Tibial artery (tissue), 4 donors: Measurements from ENCODE around the gene SLC47A2.
"Not testable (repeated sequence)": the region's sequence is repeated elsewhere in the genome, so short reads cannot be mapped to it uniquely, and the experiment has no call there.

Experiments used
- DNase-seq, 2 donors: peaks; one replicate each; pipeline ENCODE4 v3.0.0-alpha.2; 2019
- H3K27ac ChIP-seq, 2 donors: fragments of 200-600 bp; sonication (generic) in 1 of 2; 1 replicate in 1 of 2; 2 replicates in 1 of 2; pipeline ENCODE4 v1.5.1; 2018 to 2019; ENCODE audit warnings: mild to moderate bottlenecking in 1 of 2
- H3K27me3 ChIP-seq, 2 donors: fragments of 200-600 bp; sonication (generic) in 1 of 2; one replicate each; pipeline versions ENCODE4 v1.5.1 to v1.6.0; 2016 to 2019
- H3K36me3 ChIP-seq, 3 donors: fragments of 200-600 bp; sonication (generic) in 2 of 3; one replicate each; pipeline ENCODE4 v1.5.1; 2016 to 2019; ENCODE audit warnings: mild to moderate bottlenecking in 2 of 3
- H3K4me1 ChIP-seq, 4 donors: fragments of 200-600 bp; sonication (generic) in 2 of 4; 1 replicate in 3 of 4; 2 replicates in 1 of 4; pipeline ENCODE4 v1.5.1; 2016 to 2019
- H3K4me3 ChIP-seq, 2 donors: fragments of 200-600 bp; sonication (generic) in 1 of 2; 1 replicate in 1 of 2; 2 replicates in 1 of 2; pipeline ENCODE4 v1.5.1; 2018 to 2019; ENCODE audit warnings: mild to moderate bottlenecking in 2 of 2
- H3K9me3 ChIP-seq, 3 donors: fragments of 200-600 bp; sonication (generic) in 1 of 3; one replicate each; pipeline ENCODE4 v1.5.1; 2016 to 2019
- intact Hi-C: fragments of 100-400 bp; cut with DNase I; formaldehyde crosslinking; loops from one replicate; pipeline ENCODE4 v1.15.0; 2023; ENCODE audit warnings: low total_unique reads
- TF ChIP-seq, protein P1 (sequence below), 2 experiments: fragments of 200-600 bp in 1 of 2; fragments of 450-650 bp in 1 of 2; IDR thresholded peaks; one replicate each; pipeline ENCODE4 v1.5.1; 2017 to 2019; ENCODE audit warnings: antibody characterized with exemption in 2 of 2, mild to moderate bottlenecking in 1 of 2, moderate library complexity in 1 of 2

Gene SLC47A2

DNA sequence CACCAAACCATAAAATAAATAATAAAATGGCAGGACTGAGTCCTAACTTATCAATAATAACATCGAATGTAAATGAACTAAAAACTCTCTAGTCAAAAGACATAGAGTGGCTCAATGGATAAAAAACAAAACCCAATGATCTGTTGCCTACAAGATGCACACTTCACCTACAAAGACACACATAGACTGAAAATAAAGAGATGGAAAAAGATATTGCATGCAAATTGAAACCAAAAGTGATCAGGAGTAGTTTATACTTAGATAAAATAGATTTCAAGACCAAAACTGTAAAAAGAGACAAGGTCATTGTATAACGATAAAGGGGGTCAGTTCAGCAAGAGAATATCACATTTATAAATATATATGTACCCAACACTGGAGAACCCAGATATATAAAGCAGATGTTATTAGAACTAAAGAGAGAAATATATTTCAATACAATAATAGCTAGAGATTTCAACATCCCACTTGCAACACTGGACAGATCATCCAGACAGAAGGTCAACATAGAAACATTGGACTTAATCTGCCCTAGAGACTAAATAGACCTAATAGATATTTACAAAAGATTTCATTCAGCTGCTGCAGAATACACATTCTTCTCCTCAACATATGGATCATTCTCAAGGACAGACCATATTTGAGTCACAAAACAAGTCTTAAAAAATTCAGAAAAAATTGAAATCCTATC lies 29.8 kb downstream of the SLC47A2 start:
- TF ChIP-seq, protein P1, sequence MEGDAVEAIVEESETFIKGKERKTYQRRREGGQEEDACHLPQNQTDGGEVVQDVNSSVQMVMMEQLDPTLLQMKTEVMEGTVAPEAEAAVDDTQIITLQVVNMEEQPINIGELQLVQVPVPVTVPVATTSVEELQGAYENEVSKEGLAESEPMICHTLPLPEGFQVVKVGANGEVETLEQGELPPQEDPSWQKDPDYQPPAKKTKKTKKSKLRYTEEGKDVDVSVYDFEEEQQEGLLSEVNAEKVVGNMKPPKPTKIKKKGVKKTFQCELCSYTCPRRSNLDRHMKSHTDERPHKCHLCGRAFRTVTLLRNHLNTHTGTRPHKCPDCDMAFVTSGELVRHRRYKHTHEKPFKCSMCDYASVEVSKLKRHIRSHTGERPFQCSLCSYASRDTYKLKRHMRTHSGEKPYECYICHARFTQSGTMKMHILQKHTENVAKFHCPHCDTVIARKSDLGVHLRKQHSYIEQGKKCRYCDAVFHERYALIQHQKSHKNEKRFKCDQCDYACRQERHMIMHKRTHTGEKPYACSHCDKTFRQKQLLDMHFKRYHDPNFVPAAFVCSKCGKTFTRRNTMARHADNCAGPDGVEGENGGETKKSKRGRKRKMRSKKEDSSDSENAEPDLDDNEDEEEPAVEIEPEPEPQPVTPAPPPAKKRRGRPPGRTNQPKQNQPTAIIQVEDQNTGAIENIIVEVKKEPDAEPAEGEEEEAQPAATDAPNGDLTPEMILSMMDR (IDR thresholded peaks at IDR 0.05): no peak
- H3K27me3 ChIP-seq: no peaks in the 10 kb centered on the region

DNA sequence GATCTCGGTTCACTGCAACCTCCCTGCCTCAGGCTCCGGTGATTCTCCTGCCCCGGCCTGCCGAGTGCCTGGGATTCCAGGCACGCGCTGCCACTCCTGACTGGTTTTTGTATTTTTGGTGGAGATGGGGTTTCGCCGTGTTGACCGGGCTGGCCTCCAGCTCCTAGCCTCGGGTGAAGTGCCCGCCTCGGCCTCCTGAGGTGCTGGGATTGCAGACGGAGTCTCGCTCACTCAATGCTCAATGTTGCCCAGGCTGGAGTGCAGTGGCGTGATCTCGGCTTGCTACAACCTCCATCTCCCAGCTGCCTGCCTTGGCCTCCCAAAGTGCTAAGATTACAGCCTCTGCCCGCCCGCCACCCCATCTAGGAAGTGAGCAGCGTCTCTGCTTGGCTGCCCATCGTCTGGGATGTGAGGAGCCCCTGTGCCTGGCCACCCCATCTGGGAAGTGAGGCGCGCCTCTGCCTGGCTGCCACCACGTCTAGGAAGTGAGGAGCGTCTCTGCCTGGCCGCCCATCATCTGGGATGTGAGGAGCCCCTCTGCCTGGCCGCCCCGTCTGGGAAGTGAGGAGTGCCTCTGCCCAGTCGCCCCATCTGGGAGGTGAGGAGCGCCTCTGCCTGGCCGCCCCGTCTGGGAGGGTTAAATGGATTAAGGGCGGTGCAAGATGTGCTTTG lies 31.3 kb downstream of the SLC47A2 start:
- H3K36me3 ChIP-seq, intact Hi-C loops, H3K4me1 ChIP-seq, H3K4me3 ChIP-seq, DNase-seq, H3K27me3 ChIP-seq, H3K27ac ChIP-seq, H3K9me3 ChIP-seq: not testable (repeated sequence)

More for the DNA sequence above, 29.8 kb downstream of the SLC47A2 start:
- Histone ChIP-seq H3K4me3 (no peak overlapping the region), H3K36me3 (no peaks in the 10 kb centered on the region), H3K27ac (no peak overlapping the region), H3K9me3 (no peaks in the 10 kb centered on the region), H3K4me1 (no peaks in the 10 kb centered on the region)
- intact Hi-C loops: no loop called here
- no peak for DNase-seq

DNA sequence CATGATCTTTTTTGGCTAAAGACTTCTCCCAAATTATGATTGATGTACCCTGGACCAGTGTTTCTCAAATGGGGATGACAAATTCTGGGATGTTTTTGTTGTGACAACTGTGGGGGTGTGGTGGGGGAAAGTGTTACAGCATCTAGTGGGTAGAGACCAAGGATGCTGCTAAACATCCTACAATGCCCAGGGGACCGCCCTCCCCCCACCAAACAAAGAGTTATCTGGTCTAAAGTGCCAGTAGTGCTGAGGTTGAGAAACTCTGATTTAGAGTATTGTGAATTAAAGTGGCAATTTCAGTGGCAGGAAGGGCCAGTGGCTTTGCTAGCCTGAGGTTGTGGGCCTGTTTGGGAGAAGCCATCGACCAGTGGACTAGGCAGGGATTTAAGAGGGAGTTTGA lies 33.3 kb downstream of the SLC47A2 start:
- no peak overlapping the region for H3K27ac ChIP-seq
- TF ChIP-seq, protein P1 (IDR thresholded peaks at IDR 0.05): no peak
- no peaks in the 10 kb centered on the region for H3K9me3 ChIP-seq
- no peak for DNase-seq
- no peak overlapping the region for H3K4me3 ChIP-seq
- H3K36me3 ChIP-seq: peaks cover 5 to 19% (median 16%) of the 10 kb centered on the region in 3 donors
- no peaks in the 10 kb centered on the region for H3K4me1 ChIP-seq
- no peaks in the 10 kb centered on the region for H3K27me3 ChIP-seq
- intact Hi-C loops: no loop called here

DNA sequence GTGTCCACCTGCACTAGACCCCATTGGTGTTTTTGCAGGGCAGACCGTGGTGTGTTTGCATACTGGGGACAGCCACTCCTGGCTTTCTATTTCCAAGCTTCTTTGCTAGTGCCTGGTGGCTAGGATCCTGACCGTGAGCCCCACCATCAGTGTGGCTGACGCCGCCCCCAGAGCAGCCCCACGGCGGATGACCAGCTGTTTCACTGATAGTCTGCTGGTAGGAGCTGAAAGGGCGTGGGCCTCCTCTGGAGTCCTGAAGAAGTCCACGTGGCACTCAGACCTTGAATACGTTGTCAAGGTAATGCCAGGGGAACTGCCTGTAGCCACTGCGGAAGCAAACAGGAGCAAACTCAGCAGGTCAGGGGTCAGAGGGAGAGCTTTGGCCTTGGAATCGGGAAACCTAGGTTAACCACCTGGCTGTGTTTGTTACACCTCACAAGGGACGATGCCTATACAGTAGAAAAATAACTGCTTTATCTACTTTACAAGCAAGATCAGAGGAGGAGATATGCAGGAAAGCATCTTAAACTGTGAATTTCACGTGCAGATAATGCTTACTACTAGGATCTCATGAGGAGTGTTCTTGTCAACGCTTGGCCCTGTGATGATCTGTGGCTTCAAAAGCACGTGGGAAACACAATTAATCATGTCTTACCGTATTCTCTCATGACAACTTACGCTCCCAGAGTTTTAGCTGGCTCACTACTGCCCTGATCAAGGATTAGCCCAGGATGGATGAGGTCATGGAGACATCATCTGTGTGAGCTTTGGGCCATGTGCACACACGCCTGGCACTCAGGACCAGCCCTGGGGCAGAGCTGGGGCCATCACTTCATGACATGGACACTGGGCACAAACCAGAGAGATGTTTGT lies 37.6 kb downstream of the SLC47A2 start:
- no peaks in the 10 kb centered on the region for H3K27me3 ChIP-seq
- peaks cover 34 to 58% (median 41%) of the 10 kb centered on the region in 3 donors for H3K36me3 ChIP-seq
- TF ChIP-seq, protein P1 (IDR thresholded peaks at IDR 0.05): no peak
- H3K4me1 ChIP-seq: no peaks in the 10 kb centered on the region
- intact Hi-C loops: no loop called here
- no peak for DNase-seq
- no peak overlapping the region for H3K4me3 ChIP-seq
- no peaks in the 10 kb centered on the region for H3K9me3 ChIP-seq
- no peak overlapping the region for H3K27ac ChIP-seq

DNA sequence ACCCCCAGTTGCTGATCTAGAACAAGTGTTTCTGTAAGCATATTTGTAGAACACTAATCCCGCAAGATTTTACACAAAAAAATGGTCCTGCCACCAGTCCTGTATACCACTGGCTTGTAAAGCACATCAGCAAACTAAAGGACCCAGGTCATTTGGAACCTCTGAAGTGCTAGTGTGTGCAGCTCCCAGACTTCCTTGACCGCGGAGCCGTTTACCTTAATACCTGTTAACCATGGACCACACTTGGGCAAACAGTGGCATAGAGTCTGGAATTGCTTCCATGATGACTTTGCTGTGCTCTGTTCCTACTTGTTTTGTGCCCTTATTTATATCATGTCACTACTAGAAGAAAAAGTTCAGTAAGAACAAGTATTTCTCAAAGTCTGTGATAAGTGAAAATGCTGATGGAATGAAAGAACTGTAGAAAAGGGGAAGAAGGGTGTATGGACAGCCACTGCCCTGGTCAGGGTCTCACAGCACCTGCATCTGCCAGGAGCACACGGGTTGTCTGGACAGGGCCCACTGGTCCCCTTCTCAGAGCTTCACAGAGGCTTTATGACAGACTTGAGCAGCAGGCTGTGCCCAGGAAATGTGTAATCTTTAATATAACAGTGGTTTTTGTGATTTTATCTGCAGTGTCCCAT lies 38.5 kb downstream of the SLC47A2 start:
- intact Hi-C loops: no loop called here
- no peak overlapping the region for H3K4me3 ChIP-seq
- no peaks in the 10 kb centered on the region for H3K27me3 ChIP-seq
- TF ChIP-seq, protein P1 (IDR thresholded peaks at IDR 0.05): no peak
- H3K4me1 ChIP-seq: no peaks in the 10 kb centered on the region
- DNase-seq: no peak
- peaks cover 34 to 67% (median 50%) of the 10 kb centered on the region in 3 donors for H3K36me3 ChIP-seq
- no peak overlapping the region for H3K27ac ChIP-seq
- no peaks in the 10 kb centered on the region for H3K9me3 ChIP-seq
